H4 (cell line): ENCODE results near the gene ZC3H10. TPM values are rescaled to one million over a fixed set of nuclear protein-coding genes. Genes with fewer than 3 reads are reported as not detected.

Experiments
- DNase-seq: peaks from one replicate; pipeline ENCODE4 v3.0.0-alpha.2; 2015; ENCODE audit warnings: low spot score
- total RNA-seq: library from RNA; depleted of rRNA; stranded (reverse); fragments of >200 nt; shearing (Covaris generic); gene quantifications from 2 replicates; pipeline ENCODE4 v1.2.3, GENCODE V29; 2014

Gene ZC3H10
- total RNA-seq, 1 experiment from 2014 or later, result 1.9 TPM

DNA sequence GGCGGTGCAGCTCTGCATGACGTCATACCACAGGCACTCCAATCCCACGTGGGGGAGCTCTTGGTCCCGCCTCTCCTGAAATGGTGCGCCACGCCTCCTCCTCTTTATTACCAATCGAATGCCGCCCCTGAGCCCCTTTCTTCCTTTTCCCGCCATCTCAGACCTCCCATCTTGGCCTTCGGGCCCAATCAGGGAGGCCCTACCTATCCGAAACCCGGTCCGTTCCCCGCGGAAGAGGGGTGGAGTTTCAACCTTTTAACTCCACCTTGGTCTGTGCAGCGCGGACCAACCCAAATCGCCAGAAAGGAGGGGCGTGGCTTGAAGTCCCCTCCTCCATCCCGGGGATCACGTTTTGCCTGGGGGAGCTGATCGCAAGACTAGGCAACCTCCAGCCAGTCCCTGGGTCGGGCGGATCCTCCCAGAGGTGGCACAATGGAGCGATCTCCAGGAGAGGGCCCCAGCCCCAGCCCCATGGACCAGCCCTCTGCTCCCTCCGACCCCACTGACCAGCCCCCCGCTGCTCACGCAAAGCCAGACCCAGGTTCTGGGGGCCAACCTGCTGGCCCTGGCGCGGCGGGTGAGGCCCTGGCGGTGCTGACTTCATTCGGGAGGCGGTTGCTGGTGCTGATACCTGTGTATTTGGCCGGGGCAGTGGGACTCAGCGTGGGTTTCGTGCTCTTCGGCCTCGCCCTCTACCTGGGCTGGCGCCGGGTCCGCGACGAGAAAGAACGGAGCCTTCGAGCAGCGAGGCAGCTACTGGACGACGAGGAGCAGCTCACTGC is 10.0 kb downstream of the ZC3H10 start, which contains the start of gene ESYT1:
Gene ESYT1, plus strand, starts transcription at position 380 of the 782 bp plus-strand sequence. Its CDS starts 53 bp downstream, at position 433.
- DNase-seq, result peak; percentile 99

DNA sequence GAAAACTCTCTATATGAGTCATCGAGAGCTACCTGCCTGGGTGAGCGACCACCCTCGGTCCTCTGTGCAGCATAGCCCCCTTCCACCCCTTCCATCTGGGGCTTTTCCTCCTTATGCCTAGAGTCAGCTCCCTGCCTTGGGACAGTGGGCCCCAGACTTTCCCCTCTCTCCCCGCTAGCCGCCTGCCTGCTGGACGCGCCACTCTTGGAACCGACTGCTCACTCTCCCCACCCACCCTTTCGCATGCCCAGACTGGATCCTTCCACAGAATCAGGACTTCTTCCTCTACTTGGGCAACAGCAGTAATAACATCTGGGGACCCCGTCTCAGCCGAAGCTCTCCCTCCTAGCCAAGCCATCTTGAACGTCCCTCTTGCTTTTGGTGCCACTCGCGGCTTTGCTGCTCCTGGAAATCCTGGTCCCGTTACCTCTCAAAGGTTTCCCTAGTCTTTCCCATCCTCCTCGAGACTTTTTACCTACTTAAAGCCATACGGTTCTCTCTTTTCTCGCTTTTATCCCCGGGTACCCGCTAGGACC is 10.7 kb downstream of the ZC3H10 start:
- DNase-seq, result no peak

DNA sequence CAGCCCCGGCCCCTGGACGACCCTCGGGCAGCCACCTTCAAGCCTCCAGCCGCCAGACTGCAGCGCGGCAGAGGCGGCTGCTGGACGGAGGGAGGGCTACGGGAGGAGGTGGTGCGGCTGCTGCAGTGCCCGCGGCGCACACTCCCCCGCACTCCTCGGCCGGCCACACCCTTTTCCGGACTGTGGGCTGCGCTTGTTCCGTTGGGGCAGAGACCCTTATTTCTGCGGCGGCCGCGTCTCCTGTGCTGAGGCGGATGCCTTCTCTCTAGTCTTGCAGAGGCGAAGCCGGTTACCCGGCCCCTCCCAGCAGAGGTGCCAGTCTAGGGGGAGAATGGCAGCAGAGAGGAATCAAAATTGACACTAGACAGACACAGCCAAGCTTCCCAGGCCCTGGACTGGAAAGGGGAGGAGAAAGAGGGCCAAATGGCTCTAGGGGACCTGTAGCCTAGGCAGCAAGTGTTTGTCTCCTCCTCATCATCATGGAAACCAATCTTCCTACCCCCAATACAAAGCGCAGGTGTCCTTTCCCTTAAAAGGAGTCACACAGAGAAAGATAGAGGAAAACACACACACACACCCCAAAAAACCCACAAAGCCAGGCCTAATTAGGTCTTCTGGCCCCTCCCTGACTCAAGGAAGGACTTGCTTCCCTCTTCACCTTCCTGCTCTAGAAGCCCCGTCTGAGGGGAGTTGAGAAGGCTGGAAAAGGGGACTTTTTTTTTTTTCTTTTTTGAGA is 11.3 kb downstream of the ZC3H10 start:
- DNase-seq, result no peak

DNA sequence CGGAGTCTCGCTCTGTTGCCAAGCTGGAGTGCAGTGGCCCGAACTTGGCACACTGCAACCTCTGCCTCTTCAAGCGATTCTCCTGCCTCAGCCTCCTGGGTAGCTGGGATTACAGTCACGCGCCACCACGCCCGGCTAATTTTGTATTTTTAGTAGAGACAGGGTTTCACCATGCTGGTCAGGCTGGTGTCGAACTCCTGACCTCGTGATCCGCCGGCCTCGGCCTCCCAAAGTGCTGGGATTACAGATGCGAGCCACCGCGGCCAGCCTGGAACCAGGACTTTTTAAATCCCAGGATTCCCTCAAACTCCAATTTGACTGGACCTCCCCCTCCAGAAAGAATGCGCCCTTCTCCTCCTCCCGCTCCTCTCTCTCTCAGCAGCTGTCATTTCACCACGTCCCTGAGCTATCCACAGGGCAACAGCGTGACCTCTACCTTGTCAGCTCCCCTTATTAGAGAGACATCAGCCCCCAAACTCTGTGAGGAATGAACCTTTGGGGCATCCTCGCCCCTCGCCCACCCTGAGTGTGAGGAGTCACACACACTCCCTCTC is 12.0 kb downstream of the ZC3H10 start:
- DNase-seq, result no peak

DNA sequence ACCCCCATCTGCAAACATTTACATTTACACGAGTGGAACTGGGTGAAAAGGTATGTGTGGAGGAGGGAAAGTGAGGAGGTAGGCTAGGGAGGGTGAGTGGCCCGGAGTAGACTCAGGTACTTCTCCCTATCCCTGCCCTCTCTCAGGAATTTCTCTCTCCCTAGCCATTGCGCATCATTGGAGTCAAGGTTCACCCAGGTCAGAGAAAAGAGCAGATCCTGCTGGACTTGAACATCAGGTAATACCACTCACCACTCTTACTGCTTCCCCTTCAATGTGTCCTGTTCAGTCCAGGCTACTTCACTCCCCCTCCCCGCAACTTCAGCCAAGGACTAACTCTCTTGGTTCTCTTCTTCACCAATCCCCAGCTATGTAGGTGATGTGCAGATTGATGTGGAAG is 12.8 kb downstream of the ZC3H10 start:
- no peak for DNase-seq

DNA sequence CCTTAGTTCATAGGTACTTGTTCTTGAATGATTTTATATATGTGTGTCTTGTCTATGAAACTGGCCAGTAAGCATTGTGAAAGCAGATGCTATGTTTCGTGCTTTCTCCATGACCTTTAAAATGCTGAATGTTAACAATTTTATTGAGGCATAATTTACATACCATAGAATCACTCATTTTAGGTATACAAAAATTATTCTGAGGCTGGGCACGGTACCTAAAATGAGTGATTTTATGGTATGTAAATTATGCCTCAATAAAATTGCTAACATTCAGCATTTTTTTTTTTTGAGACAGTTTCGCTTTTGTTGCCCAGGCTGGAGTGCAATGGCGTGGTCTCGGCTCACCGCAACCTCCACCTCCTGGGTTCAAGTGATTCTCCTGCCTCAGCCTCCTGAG is 16.8 kb downstream of the ZC3H10 start:
- no peak for DNase-seq

DNA sequence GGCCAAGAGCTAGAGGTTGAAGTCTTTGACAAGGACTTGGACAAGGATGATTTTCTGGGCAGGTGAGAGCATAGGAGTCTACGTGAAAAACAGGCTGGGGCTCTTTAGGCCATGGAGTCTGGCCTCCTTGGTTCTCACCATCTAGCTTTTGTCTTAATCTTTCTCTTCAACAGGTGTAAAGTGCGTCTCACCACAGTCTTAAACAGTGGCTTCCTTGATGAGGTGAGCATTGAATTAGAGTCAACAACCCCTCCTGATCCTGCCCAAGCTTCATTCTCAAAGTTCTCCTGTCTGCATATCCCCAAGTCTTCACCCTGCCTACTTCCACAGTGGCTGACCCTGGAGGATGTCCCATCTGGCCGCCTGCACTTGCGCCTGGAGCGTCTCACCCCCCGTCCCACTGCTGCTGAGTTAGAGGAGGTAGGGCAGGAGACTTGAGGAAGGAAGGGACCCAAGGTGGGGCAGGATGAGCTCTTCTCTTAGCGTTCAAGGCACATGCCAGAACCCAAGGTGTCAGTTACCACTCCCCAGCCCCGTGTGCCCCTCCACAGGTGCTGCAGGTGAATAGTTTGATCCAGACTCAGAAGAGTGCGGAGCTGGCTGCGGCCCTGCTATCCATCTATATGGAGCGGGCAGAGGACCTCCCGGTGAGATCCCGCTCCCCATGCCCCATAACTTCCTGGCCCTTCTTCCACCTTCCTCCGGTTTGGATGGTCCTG is 19.9 kb downstream of the ZC3H10 start:
- DNase-seq, result no peak

DNA sequence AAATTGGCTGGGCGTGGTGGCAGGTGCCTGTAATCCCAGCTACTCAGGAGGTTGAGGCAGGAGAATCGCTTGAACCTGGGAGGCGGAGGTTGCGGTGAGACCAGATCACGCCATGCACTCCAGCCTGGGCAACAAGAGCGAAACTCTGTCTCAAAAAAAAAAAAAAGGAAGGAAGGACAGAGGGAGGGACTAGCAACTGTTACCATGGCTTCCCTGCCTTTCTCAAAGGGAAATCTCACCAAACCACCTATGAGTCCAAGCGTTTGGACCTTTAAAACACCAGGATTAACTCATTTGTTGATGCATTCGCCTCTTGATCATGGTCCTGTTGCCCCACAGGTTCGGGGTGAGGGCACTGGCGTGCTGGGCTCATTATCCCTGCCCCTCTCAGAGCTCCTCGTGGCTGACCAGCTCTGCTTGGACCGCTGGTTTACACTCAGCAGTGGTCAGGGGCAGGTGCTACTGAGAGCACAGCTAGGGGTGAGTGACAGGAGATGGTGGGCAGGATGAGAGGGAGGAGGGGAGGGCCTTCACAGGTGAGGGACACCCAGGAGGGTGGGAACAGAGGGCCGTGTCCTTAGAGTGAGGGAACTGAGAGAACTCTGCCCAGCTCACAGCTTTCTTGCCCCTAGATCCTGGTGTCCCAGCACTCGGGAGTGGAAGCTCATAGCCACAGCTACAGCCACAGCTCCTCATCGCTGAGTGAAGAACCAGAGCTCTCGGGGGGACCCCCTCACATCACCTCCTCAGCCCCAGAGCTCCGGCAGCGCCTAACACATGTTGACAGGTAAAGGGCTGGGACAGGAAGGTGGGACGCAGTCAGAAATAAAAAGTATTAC is 24.1 kb downstream of the ZC3H10 start:
- DNase-seq, result no peak

DNA sequence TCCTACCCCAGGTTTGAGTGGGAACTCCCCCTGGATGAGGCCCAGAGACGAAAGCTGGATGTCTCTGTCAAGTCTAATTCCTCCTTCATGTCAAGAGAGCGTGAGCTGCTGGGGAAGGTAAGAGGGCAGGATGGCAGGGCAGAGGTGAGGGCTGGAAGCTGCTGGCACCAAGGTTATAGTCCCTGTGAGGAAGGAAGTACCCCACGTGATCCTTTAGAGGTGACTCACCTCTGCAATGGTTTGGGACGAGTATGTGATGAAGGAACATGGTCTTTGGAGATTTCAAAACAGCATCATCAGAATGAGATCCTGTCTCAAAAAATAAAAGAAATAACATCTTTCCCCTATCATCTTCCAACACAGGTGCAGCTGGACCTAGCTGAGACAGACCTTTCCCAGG is 25.2 kb downstream of the ZC3H10 start:
- DNase-seq, result no peak

DNA sequence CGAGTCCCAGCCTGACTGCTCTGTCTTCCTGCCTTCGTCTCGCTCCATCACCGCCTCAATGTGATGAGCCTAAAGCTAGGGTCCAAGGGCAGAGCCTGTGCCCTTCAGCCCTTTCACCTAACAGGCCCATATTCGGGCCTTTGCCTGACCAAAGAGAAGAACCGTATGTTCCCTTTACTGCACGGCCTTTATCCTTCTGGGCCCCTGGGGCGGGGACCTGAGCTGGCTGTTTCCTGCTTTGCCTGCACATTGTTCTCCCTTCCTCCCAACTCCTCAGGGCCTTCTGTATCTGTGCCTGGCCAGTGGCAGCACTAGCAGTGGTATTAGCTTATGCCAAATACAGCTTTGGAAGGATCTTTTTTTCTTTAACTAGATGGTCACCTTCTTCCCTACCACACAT is 25.8 kb downstream of the ZC3H10 start:
- no peak for DNase-seq

DNA sequence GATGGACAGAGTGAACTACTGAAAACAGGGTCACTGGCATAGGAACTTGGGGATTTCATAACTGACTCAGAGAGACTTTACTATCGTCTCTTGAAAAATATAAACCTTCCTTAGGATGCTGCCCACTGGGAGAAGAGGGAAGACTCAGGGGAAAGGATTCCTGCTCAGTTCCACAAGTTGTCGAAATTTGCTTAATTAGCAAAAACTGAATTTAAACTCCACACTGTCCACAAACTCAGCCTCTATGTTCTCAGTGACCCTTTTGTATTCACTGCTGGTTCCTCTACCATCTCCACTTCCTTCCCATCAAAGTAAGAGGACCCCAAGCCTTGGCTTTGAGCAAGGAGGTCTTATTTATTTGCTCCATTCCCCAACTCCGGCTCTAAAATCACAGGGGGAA is 27.2 kb downstream of the ZC3H10 start:
- DNase-seq, result no peak

DNA sequence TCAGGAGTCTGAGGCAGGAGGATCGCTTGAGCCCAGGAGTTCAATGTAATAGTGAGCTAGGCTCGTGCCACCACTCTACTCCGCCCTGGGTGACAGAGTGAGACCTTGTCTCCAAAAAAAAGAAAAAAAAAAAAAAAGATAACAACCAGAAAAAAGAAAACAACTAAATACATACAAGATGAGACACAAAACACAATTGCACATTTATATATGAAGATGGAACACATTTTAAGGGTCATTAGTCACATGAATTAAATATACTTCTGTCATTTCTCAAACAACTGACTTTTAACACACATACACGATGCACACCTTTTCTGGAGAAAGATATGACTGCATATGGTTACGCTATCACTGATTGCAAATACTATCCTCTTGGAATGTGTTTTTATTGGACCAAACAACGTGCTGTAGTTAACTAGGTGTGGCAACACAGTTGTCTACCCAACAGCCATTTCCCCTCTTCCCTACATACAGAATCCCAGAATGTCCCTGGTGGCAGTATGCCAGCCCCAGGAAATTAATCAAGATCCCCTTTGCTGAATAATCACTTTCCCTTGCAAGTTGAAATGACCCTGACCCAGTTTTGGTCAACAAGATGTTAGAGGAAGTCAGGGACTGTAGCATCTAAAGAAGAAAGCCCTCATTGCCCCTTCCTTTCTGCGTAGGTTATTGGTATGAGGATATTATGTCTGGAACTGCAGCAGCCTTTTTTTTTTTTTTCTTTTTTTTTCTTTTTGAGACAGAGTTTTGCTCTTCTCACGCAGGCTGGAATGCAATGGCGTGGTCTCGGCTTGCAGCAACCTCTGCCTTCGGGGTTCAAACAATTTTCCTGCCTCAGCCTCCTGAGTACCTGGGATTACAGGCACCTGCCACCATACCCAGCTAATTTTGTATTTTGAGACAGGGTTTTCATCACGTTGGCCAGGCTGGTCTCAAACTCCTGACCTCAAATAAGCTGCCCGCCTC is 28.7 kb downstream of the ZC3H10 start:
- no peak for DNase-seq

DNA sequence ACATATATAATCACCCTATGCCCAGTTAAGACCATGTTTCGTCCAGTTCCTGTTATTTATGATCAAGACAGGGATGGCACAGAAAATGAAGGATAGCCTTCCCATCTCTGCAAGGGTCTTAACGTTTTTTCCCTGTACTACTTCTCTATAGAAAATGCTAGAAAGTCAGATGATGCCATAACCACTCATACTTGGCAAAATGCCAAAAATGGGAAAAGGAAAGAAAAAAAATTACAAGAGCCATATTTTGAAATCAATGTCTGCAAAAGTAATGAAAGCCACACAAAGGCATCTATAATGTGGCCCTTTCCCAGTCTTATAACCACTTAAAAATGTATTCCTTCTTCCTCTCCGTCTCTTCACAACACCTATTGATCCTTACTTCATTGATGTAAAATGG is 32.5 kb downstream of the ZC3H10 start:
- DNase-seq, result no peak

DNA sequence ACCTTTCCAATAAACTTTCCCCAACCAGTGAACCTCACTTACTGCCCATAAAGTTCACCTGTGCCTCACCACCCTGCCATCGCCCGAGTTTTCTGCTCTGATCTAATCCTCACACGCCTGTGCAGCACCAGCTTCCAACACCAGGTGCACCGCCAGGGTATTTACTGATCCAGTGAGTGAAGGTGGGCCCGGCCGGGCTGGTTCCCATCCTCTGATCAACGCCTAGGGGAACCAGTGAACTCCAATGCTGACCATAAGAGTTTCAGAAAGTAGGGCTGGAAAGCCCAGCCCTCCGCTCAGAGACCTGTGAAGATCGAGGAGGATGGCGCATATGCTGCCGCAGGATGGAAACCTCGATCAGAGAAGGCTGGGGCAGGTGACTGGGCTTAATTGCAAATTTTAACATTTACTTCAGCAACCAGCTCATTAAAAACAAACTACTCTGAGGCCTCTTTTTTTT is 33.6 kb downstream of the ZC3H10 start:
- no peak for DNase-seq

DNA sequence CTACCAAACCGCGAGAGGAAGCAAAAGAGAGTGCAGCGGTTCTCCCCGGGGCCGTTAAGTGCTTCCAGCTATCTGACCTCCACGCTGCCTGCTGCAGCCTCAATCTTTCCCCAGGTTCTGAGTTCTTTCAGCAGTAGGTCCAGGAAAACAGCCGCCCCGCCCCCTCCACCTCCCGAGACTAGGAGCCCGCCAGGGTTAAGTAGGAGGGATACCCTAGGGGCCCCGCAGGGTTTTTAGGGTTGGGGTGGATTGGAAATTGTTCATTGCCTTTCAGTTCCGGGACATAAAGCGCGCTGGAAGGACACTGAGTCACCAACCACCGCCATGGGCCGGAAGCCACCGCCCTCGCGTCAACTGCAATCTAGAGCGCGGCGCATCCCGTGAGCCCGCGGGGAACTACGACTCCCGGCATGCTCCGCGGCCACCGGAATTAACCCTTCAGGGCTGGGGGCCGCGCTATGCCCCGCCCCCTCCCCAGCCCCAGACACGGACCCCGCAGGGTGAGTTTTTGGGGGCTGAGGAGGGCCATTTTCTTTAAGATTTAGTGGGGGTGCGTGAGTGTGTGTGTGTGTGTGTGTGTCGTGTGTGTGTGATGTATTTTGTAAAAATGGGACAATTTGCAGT is 34.2 kb downstream of the ZC3H10 start, which contains the start of gene MYL6B:
Gene MYL6B, plus strand, starts transcription at position 456 of the 624 bp plus-strand sequence. CDS start 1,332 bp downstream, outside the sequence.
- DNase-seq, result peak; percentile 90

DNA sequence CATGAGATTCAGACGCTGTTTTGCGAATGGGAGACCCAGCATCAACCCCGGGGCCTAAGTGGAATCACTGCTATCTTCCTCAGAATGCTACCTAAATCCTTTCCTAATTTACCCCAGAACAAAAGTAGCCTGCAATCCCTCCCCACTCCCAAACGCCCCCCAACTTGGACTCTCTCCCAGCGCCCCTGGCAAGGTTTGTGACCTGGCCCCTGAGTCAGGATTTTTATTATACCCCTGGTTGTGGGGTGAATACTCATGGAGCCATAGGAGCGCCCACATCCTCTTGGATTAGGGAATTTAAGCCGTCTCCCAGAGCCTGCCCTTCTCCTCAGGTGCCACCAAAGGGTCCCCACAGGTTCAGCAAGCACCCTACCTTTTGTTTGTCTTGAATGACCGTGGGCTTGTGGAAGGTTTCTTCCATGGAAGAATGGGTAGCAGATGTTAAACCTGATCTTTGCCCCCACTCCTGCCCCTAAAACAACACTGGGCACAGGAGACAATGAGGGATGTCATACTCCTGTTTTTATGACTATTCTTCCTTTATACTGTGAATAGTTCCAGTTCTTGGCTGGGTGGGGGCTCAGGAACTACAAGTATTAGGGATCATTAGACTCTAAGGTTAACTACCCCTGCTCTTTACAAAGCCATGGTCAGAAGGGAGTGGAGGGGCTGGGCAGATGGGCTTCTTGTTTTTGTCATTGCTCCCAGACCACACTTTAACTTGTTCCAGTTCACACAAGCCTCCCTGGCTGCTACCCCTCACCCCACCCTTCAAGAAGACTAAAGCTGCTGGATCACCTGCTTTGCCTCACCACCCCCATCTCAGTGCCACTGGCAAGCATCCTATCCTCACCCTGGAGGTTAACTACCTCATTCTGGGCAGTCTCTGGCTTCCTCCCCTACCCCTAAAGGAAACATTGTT is 35.0 kb downstream of the ZC3H10 start:
- DNase-seq, result no peak

DNA sequence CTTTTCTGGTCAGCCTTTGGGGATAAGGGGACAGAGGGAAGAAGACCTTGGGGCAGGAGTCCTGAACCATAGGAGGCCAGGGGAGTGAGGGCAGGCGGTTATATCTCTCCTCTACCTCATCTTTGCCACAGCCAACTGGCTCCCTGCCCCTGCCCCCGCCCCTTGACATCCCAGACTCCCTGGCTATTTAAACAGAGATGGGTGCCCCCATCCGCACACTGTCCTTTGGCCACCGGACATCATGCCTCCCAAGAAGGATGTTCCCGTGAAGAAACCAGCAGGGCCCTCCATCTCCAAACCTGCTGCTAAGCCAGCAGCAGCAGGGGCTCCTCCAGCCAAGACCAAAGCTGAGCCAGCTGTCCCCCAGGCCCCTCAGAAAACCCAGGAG is 35.6 kb downstream of the ZC3H10 start:
- DNase-seq, result no peak

DNA sequence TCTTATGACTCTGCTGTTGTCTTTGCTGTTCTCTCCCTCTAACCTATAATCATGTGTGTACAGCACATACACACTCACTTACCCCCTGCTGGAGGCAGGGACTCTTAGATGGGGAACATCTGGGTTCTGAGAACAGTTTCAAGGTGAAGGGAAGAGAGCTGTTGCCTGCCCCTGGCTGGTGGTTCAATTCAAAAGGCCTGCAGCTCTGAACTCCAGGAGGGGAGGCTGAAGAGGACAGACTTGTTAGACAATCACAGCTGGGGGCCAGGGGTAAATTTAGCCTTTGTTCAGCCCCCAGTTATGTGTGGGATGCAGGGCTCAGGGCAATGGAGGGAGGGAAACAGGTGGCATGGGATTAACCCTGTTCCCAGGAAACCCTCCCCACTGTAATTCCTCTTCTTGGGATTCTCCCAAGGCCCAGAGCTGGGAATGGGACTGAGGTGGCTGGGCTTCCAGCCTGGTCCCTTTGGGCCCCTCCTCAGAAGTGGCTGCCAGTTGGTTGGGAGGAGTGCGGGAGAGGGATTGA is 36.2 kb downstream of the ZC3H10 start:
- no peak for DNase-seq
